ENCODE measurements around the gene MYCT1. TPM values are rescaled to one million over a fixed set of nuclear protein-coding genes. Genes with fewer than 3 reads are reported as not detected.

Gene MYCT1
- total and polyA plus RNA-seq, 2 of the 8 experiments (the other 6 are each of a cell fraction or from before 2014, with no cell fraction given), result 0.39 to 3.3 TPM

- TF ChIP-seq CHD7 (IDR thresholded peaks at IDR 0.05; ENCODE audit: insufficient replicate concordance, low read length) (no peak), BACH1 (IDR thresholded peaks at IDR 0.05; ENCODE audit: low read length) (no peak), ATF2 (IDR thresholded peaks at IDR 0.05; ENCODE audit: low read length) (no peak), SIN3A (conservative IDR thresholded peaks at IDR 0.05 in 1 of 2, IDR thresholded peaks at IDR 0.05 in 1 of 2; ENCODE audit: low read depth in 1 of 2, low read length in 2 of 2) (no peak), CBX5 (IDR thresholded peaks at IDR 0.05; ENCODE audit: low read depth, low read length) (no peak), TCF12 (IDR thresholded peaks at IDR 0.05; ENCODE audit: low read depth, low read length) (no peak), ATF3 (IDR thresholded peaks at IDR 0.05; ENCODE audit: insufficient read depth, low read depth, low read length) (no peak), YY1 (IDR thresholded peaks at IDR 0.05; ENCODE audit: low read depth, low read length) (no peak), JUND (IDR thresholded peaks at IDR 0.05; ENCODE audit: low read length) (no peak)
Measured at GRCh38 chr6:152726313-152726712, 28.6 kb downstream of the MYCT1 start (continued).
